ENCODE data around the gene TMEM201. TPM values are rescaled to one million over a fixed set of nuclear protein-coding genes. Genes with fewer than 3 reads are reported as not detected.

The TMEM201 gene
- total RNA-seq, 2 donors from 2014 or later, result 16.5 to 51.0 TPM

DNA sequence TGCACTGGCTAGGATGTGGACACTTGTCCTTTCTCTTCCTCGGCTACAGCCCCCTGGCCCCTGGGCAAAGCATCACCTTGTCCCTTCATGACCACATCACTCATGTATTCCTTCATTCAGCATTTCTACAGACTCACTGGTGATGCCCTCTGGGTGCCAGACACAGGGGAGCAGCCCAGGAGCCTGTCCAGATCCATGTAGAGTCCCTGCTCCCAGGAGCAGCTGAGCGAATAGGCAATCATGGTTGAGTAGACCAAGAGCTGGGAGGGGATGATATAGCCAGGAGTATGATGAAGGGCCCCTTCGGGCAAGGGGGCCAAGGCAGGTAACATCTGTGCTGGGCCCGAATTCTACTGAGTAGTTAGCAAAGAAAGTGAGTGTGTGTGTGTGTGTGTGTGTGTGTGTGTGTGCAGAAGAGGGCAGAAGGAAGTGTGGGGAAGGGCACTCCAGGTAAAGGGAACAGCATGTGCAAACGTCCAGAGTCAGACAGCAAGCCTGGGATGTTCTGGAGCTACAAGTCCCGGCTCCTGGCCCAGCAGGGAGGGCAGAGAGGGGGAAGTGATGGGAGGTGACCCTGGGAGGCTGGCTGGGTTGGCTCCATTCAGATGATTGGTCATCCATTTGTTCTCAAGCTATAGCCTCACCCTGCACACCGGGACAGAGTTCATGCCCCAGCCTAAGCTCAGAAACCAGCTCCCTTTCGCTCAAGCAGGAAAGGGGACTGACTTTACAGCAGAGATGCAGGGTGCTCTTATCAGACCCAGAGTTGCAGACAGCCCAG, 41.8 kb downstream of the TMEM201 start:
- ATAC-seq (no peak), DNase-seq (ENCODE audit: low spot score) (peak; percentile 57)
- H3K27me3 Mint-ChIP-seq, result no peaks in the 10 kb centered on the region
- H3K27ac Mint-ChIP-seq, result peak overlapping the region; percentile 89 to 96
- H3K9me3 Mint-ChIP-seq, result no peaks in the 10 kb centered on the region
- peaks cover 50 to 61% of the 10 kb centered on the region in 2 donors for H3K4me1 Mint-ChIP-seq (ENCODE audit: low read depth in 2 of 2)
- peaks cover 10% of the 10 kb centered on the region for H3K36me3 Mint-ChIP-seq
- H3K4me3 Mint-ChIP-seq, result peak overlapping the region; percentile 98

DNA sequence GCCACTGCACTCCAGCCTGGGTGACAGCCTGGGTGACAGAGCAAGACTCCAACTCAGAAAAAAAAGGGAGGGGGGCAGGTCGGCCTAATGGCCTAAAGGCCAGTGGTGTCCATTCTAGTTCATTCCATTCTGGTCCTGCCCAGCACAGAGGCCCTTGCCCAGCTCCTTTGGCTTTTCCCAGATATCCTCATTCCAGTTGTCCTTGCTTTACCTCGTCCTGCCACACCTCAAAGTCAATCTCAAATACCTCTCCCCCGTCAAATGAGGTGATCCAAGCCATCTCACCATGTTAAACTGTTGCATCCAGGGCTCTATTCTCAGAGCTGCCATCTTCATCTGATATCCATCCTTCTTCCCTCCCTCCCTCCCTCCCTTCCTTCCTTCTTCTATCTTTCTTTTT, 42.9 kb downstream of the TMEM201 start:
- H3K9me3 Mint-ChIP-seq, result no peaks in the 10 kb centered on the region
- ATAC-seq (no peak), DNase-seq (ENCODE audit: low spot score) (no peak)
- H3K27me3 Mint-ChIP-seq, result no peaks in the 10 kb centered on the region
- H3K36me3 Mint-ChIP-seq, result peaks cover 10% of the 10 kb centered on the region
- H3K27ac Mint-ChIP-seq, result peak overlapping the region; percentile 63 to 75
- H3K4me3 Mint-ChIP-seq, result peak overlapping the region; percentile 49
- peaks cover 43 to 59% of the 10 kb centered on the region in 2 donors for H3K4me1 Mint-ChIP-seq (ENCODE audit: low read depth in 2 of 2)

DNA sequence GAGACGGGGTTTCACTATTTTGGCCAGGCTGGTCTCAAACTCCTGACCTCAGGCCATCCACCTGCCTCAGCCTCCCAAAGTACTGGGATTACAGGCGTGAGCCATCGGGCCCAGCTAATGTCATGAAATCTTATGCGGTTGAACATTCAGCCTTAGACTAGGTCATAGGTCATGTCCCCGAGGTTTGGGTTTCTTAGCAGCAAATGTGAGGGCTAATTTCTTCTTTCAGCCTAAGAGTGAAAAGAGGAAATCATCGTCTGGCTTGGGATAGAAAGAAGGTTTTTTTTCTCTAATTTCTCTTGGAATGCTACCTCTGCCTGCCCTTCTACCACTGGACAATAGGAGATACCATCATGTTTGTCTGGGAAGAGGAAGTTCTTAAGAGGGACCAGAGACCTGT, 44.8 kb downstream of the TMEM201 start:
- no peak overlapping the region for H3K4me3 Mint-ChIP-seq
- H3K9me3 Mint-ChIP-seq, result no peaks in the 10 kb centered on the region
- ATAC-seq, result no peak
- H3K27ac Mint-ChIP-seq, result peak overlapping the region in 1 of 2 donors; percentile 75
- no peak for DNase-seq (ENCODE audit: low spot score)
- H3K27me3 Mint-ChIP-seq, result no peaks in the 10 kb centered on the region
- peaks cover 10% of the 10 kb centered on the region for H3K36me3 Mint-ChIP-seq
- H3K4me1 Mint-ChIP-seq (ENCODE audit: low read depth in 2 of 2), result peaks cover 31 to 52% of the 10 kb centered on the region in 2 donors

DNA sequence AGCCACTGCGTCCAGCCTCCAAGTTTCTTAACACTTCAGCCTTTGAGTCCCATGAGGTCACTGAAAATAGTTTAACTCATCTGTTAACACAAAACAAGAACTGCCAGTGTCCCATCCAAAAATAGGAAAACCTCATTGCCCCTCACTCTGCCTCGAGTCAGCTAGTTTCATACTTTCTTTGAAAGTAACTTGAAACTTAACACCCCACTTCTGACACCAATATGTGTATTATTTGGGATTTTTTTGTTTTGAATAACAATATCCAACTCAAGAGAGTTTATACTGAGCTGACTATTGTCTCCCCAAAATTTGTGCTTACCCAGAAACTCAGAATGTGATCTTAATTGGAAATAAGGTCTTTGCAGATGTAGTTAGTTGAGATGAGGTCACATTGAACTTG, 45.9 kb downstream of the TMEM201 start:
- Mint-ChIP-seq H3K4me3 (no peak overlapping the region), H3K9me3 (no peaks in the 10 kb centered on the region), H3K27ac (peak overlapping the region in 1 of 2 donors; percentile 75), H3K4me1 (ENCODE audit: low read depth in 2 of 2) (peaks cover 33 to 51% of the 10 kb centered on the region in 2 donors), H3K27me3 (no peaks in the 10 kb centered on the region), H3K36me3 (peaks cover 10% of the 10 kb centered on the region)
- ATAC-seq (no peak), DNase-seq (ENCODE audit: low spot score) (no peak)

DNA sequence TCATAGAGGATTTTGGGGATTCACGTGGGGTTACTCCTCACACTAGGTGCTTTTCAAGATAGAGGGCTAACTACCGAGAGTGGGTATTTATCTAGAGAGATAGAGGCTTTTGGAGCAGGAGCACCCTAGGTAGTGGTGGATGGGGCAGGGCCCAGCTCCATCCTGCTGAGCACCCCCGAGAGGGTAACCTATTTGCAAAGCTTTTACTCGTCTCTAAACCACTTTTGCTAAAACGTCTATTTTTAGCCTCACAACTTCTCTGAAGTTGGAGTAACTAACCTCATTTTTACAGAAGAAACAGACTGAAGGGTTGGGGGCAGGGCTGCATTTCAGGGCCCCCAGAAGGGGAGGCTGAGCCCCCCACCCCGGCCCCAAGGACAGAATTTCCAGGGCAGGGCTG, 50.5 kb downstream of the TMEM201 start:
- H3K4me3 Mint-ChIP-seq, result peak overlapping the region; percentile 59
- H3K4me1 Mint-ChIP-seq (ENCODE audit: low read depth in 2 of 2), result peaks cover 41 to 55% of the 10 kb centered on the region in 2 donors
- no peak for ATAC-seq
- no peaks in the 10 kb centered on the region for H3K9me3 Mint-ChIP-seq
- H3K36me3 Mint-ChIP-seq, result peaks cover 6% of the 10 kb centered on the region
- no peaks in the 10 kb centered on the region for H3K27me3 Mint-ChIP-seq
- no peak for DNase-seq (ENCODE audit: low spot score)
- peak overlapping the region; percentile 50 to 87 for H3K27ac Mint-ChIP-seq

DNA sequence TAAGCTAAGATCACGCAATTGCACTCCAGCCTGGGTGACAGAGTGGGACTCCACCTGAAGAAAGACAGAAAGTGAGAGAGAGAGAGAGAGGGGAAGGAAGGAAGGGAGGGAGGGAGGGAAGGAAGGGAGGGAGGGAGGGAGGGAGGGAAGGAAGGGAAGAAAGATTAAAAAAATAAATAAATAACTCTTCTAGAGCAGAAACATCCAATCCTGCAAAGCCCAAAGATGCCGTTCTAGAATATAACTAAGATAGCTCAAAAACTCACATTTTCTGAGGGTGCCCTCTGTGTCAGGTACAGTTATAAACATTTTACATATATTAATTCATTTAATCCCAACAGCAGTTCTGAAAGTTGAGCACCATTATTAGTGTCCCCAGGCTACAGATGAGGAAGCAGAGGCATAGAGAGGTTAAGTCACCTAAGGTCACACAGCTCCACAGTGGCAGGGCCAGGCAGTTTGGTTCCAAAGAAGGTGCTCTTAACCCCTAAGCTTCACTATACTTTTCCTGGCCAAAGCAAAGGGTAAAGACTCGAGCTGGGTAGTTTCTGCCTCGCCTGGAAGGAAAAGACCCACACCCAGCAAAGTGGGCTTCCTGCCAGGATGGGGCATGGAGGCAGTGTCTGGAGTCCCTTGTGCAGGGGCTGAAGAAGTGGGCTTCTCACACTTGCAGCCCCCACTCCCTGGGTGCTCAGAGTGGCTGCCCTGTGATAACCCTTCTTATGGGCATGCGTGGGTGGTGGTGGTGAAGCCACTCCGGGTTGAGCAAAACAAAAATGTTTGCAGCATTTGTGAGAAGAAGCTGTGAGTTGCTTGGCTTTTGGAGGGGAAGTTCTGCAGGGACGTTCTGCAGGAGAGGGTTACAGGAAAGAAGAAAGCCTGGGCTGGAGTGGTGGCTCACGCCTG, 54.9 kb downstream of the TMEM201 start:
- Mint-ChIP-seq H3K27me3 (no peaks in the 10 kb centered on the region), H3K9me3 (no peaks in the 10 kb centered on the region), H3K36me3 (no peaks in the 10 kb centered on the region), H3K27ac (peak overlapping the region; percentile 79 to 87), H3K4me3 (peak overlapping the region; percentile 82), H3K4me1 (ENCODE audit: low read depth in 2 of 2) (peaks cover 44% of the 10 kb centered on the region in 2 donors)
- peak; percentile 76 for DNase-seq (ENCODE audit: low spot score)
- peak; percentile 76 to 83 for ATAC-seq

DNA sequence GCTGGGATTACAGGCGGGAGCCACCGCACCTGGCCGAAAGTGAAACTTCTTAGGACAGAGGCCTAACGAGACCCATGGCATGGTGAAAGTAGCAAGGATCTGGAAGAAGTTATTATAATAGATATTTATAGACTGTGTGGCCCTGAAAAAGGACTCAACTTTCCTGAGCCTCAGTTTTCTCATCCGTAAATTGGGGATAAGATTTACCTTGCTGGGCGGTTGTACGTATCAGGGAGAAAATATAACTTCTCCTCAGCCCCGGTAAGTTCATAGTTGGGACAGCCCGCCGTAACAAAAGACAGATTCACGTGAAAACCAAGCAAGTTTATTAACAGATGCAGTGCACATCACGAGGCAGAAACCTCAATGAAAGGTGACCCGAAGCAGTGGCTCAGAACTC, 57.3 kb downstream of the TMEM201 start:
- Mint-ChIP-seq H3K9me3 (no peaks in the 10 kb centered on the region), H3K27ac (peak overlapping the region; percentile 15 to 52), H3K4me1 (ENCODE audit: low read depth in 2 of 2) (peaks cover 36 to 38% of the 10 kb centered on the region in 2 donors), H3K36me3 (no peaks in the 10 kb centered on the region), H3K4me3 (no peak overlapping the region), H3K27me3 (no peaks in the 10 kb centered on the region)
- DNase-seq (ENCODE audit: low spot score), result no peak
- ATAC-seq, result no peak

DNA sequence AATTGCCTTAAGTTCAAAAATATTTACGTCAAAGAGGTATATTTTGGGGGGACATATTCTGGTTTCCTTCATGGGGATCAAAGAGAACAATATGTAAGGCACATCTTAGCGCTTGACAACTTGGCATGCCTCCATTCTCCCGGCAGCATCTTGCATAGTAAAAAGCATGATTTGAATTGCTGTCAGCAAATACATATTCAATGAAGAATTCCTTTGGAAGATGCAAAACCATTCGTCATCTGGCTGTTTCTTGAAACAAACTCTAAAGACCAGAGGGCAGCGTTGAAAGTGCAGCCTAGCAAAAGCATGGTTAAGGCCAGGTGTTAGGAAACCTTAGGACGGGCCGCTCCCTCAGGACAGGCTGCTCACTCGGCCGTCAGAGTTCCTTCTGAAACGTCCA, 59.5 kb downstream of the TMEM201 start:
- DNase-seq (ENCODE audit: low spot score) (no peak), ATAC-seq (no peak)
- H3K27ac Mint-ChIP-seq, result no peak overlapping the region
- no peak overlapping the region for H3K4me3 Mint-ChIP-seq
- H3K4me1 Mint-ChIP-seq (ENCODE audit: low read depth in 2 of 2), result peaks cover 29 to 34% of the 10 kb centered on the region in 2 donors
- peaks cover 1% of the 10 kb centered on the region for H3K36me3 Mint-ChIP-seq
- no peaks in the 10 kb centered on the region for H3K27me3 Mint-ChIP-seq
- no peaks in the 10 kb centered on the region for H3K9me3 Mint-ChIP-seq

DNA sequence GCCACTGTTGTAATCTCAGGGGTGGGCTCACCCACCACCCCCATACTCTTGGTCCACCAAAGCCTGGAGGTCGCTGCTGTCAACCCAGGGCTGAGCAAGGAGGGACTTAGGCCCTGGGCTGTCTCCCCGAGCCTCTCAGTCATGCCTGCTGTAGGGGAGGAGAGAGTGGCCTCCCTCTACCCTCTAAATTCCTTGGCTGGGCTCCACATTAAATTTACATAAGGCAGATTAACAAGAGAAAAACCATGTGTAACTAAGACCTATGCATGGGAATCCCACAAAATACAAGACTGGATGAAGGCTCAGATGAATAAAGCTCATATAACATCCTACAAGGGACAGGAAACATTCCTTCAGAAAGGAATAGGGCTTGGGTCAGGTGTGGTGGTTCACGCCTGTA, 61.1 kb downstream of the TMEM201 start:
- Mint-ChIP-seq H3K9me3 (no peaks in the 10 kb centered on the region), H3K27ac (peak overlapping the region; percentile 82 to 95), H3K4me1 (ENCODE audit: low read depth in 2 of 2) (peaks cover 29 to 33% of the 10 kb centered on the region in 2 donors), H3K4me3 (peak overlapping the region; percentile 92), H3K27me3 (no peaks in the 10 kb centered on the region), H3K36me3 (peaks cover 6% of the 10 kb centered on the region)
- ATAC-seq, result no peak
- no peak for DNase-seq (ENCODE audit: low spot score)

DNA sequence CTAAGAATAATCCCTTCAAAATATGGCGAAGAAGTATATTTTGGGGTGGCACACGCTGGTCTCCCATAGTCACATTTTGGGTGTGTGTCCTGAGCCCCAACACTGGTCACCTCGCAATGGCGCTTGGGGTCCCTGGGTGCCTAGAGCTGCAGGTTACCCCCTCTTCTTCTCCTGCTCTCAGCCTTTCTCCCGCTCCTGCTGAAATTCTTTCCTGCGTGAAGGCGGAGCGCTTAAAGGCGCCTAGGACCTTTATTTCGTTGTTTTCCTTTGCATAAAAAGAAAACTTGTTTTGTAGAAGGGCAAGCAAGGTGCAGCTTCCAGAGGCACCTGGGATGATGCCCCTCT, 62.5 kb downstream of the TMEM201 start:
- Mint-ChIP-seq H3K4me3 (peak overlapping the region; percentile 92), H3K27me3 (no peaks in the 10 kb centered on the region), H3K36me3 (peaks cover 6% of the 10 kb centered on the region), H3K27ac (peak overlapping the region; percentile 82 to 95), H3K9me3 (no peaks in the 10 kb centered on the region), H3K4me1 (ENCODE audit: low read depth in 2 of 2) (peaks cover 39 to 44% of the 10 kb centered on the region in 2 donors)
- DNase-seq (ENCODE audit: low spot score) (no peak), ATAC-seq (no peak)

DNA sequence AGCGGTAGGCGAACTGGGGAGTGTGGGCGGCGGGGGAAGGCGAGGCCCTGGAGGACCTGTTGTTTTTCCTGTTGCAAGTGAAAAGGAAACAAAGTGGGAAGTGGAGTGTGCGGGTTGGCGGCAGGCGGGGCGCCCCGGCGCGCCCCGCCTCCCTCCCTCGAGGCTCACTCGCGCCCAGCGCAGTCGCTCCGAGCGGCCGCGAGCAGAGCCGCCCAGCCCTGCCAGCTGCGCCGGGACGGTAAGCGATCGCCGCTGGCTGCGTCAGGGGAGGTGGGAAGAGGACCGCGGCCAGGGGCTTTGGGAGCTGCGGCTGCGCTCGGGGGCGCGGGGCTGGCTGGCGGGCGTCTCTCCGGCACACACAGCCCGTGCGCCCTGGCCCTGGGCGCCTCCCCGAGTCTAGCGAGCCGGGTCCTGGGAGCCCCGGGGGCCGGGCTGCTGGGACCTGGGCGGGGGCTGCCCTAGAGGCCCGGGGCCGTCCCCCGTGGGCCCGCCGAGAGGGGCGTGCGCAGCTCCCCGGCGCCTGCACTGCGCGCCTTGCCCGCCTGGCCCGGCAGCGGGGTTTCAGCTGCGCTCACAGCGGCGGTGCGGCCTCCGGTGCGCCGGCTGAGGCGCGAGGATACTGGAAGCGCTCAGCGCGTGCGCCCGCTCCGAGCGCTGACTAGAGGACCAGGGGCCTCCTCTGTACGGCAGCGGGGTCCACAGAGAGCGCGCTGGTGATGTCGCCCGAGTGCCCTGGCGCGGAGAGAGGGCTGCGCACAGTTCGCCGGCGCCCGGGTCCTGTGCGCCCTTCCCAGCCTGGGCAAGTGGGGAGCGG, 63.1 kb downstream of the TMEM201 start, which contains the start of gene PIK3CD:
PIK3CD (plus strand) TSS at position 167 of the 814 bp plus-strand sequence. CDS start 58,725 bp downstream, outside the sequence.
- no peaks in the 10 kb centered on the region for H3K27me3 Mint-ChIP-seq
- peak within 1 kb of the TSS; percentile 98 to 99 for H3K27ac Mint-ChIP-seq
- peaks cover 6% of the 10 kb centered on the region for H3K36me3 Mint-ChIP-seq
- DNase-seq (ENCODE audit: low spot score) (peak; percentile 70), ATAC-seq (peak; percentile 62 to 65)
- H3K4me1 Mint-ChIP-seq (ENCODE audit: low read depth in 2 of 2), result peaks cover 40 to 44% of the 10 kb centered on the region in 2 donors
- peak within 1 kb of the TSS; percentile 96 for H3K4me3 Mint-ChIP-seq
- H3K9me3 Mint-ChIP-seq, result no peaks in the 10 kb centered on the region

DNA sequence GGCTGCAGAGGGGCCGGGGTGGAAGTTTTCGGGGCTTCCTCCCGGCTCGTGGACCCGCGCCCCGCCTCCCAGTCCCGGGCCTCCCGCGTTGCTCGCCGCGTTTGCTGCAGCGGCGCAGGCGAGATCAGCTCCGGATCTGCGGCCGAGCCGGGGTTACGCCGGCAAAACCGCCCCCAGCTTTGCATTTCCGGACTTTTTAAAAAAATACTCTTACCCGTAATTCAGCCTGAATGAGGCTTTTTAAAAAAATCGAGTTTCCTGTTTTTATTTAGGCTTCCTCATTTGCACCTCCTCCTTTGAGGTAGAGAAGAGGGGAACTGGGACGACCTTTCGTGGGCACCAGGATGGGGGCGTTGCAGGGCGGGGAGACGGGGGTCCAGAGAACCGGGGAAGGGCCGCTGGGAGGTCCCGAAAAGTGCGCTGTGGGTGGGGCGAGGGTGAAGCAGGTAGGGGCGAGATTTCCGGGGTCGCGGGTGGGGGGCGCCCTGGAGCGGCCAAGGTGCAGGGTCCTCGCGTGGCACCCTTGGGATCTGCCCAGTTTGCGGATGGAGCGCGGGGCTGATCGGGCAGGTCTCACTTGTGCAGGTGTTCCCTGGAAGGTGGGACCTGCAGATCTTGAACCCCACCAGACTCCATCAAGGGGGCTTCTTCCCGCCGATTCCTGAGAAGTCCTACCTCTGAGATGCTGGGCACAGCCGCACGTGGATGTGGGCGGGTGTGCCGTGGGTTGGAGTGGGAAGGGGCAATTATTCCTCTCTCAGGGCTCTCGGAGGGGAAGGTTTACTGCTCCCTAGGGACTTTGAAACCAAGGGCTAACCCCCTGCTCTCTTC, 63.9 kb downstream of the TMEM201 start:
- no peaks in the 10 kb centered on the region for H3K27me3 Mint-ChIP-seq
- H3K36me3 Mint-ChIP-seq, result peaks cover 6% of the 10 kb centered on the region
- H3K27ac Mint-ChIP-seq, result peak overlapping the region; percentile 98 to 99
- H3K4me1 Mint-ChIP-seq (ENCODE audit: low read depth in 2 of 2), result peaks cover 48 to 52% of the 10 kb centered on the region in 2 donors
- no peaks in the 10 kb centered on the region for H3K9me3 Mint-ChIP-seq
- H3K4me3 Mint-ChIP-seq, result peak overlapping the region; percentile 96
- peak; percentile 56 to 64 for ATAC-seq
- DNase-seq (ENCODE audit: low spot score), result peak; percentile 82

DNA sequence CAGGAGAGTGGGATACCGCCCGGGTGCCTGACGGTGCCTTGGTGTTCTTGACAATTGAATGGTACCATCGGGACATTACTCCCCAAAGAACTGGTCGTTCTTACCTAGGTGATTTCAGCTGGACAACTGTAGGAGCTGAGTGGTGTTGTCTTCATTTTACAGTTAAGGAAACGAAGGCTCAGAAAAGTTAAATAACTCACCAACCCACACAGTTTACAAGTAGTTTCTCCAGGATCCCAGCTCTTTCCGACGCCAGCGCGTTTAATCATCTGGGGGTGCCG, 64.4 kb downstream of the TMEM201 start:
- H3K27me3 Mint-ChIP-seq, result no peaks in the 10 kb centered on the region
- H3K4me1 Mint-ChIP-seq (ENCODE audit: low read depth in 2 of 2), result peaks cover 54 to 58% of the 10 kb centered on the region in 2 donors
- ATAC-seq (no peak), DNase-seq (ENCODE audit: low spot score) (no peak)
- H3K27ac Mint-ChIP-seq, result peak overlapping the region; percentile 98 to 99
- H3K36me3 Mint-ChIP-seq, result peaks cover 6% of the 10 kb centered on the region
- peak overlapping the region; percentile 96 for H3K4me3 Mint-ChIP-seq
- H3K9me3 Mint-ChIP-seq, result no peaks in the 10 kb centered on the region

Measured in natural killer cell treated with Interleukin-12 subunit alpha and Interleukin-12 subunit beta and Interleukin-15 and Interleukin-18, amount 100 ng/mL, for 72 hours (primary cell).